H1 (cell line): ENCODE results near the gene AK8. TPM values are rescaled to one million over a fixed set of nuclear protein-coding genes. Genes with fewer than 3 reads are reported as not detected.

ENCODE experiments used
- BACH1 ChIP-seq: IDR thresholded peaks from 2 replicates; pipeline ENCODE4 v1.6.1; 2012; ENCODE audit warnings: low read length, improper control_type of control experiment
- BCL11A ChIP-seq, 2 experiments: IDR thresholded peaks; one replicate each; pipeline ENCODE4 v1.6.1; 2011; ENCODE audit warnings: low read depth in 2 of 2, low read length in 2 of 2, mild to moderate bottlenecking in 2 of 2
- EP300 ChIP-seq, 2 experiments: IDR thresholded peaks; 1 replicate in 1 of 2; 2 replicates in 1 of 2; pipeline ENCODE4 v1.6.1; 2011 to 2012; ENCODE audit warnings: low read depth in 2 of 2, low read length in 2 of 2, mild to moderate bottlenecking in 2 of 2, borderline replicate concordance in 1 of 2, inconsistent platforms in 1 of 2, moderate library complexity in 1 of 2
- HDAC6 ChIP-seq: IDR thresholded peaks from one replicate; pipeline ENCODE4 v1.7.1; 2012; ENCODE audit warnings: low read depth, mild to moderate bottlenecking, inconsistent platforms, low read length, moderate library complexity
- JUND ChIP-seq: IDR thresholded peaks from 2 replicates; pipeline ENCODE4 v1.6.1; 2011; ENCODE audit warnings: mild to moderate bottlenecking, improper control_type of control experiment, low read length
- RBBP5 ChIP-seq: IDR thresholded peaks from 2 replicates; pipeline ENCODE4 v1.7.1; 2012; ENCODE audit warnings: low read depth, mild to moderate bottlenecking, inconsistent platforms, low read length, moderate library complexity, borderline replicate concordance
- RFX5 ChIP-seq: IDR thresholded peaks from 2 replicates; pipeline ENCODE4 v1.6.1; 2011; ENCODE audit warnings: low read depth, low read length, improper control_type of control experiment, borderline replicate concordance
- TAF7 ChIP-seq: optimal IDR thresholded peaks from 2 replicates; pipeline ENCODE3; 2011; ENCODE audit warnings: low read depth, mild to moderate bottlenecking, inconsistent platforms, low read length, moderate library complexity, borderline replicate concordance
- YY1 ChIP-seq: IDR thresholded peaks from 2 replicates; pipeline ENCODE4 v1.6.1; 2011; ENCODE audit warnings: low read depth, mild to moderate bottlenecking, low read length
- polyA plus RNA-seq, 7 experiments: library from polyadenylated mRNA; depleted of rRNA in 3 of 7; stranded (reverse) in 5 of 7; unstranded in 2 of 7; fragments of >200 nt in 5 of 7; fragments of 200-250 nt in 2 of 7; gene quantifications; 1 replicate in 5 of 7; 2 replicates in 1 of 7; 4 replicates in 1 of 7; pipeline versions ENCODE4 v1.2.1 to v1.2.3, GENCODE V29; 2011 to 2013; ENCODE audit warnings: missing spikeins in 2 of 7, mixed read lengths in 2 of 7
- total RNA-seq: library from RNA; stranded (reverse); fragmentation: NEBNext Ultra II Directional; extraction: Animal tissue kit (Norgen Biotek cat#: 25700); gene quantifications from 2 replicates; pipeline ENCODE4 v1.2.1, GENCODE V29; 2021

AK8 gene
- total and polyA plus RNA-seq, 2 of the 8 experiments (the other 6 are each of a cell fraction or from before 2014, with no cell fraction given) = 0.35 to 0.48 TPM

GRCh38 chr9:132883349-132884294, 5.5 kb upstream of the AK8 start (continued):
- TF ChIP-seq RBBP5 (no peak), EP300 (IDR thresholded peaks at IDR 0.05; ENCODE audit: borderline replicate concordance in 1 of 2, low read depth in 2 of 2, low read length in 2 of 2) (no peak), YY1 (no peak), RFX5 (no peak), TAF7 (no peak), HDAC6 (no peak), BCL11A (IDR thresholded peaks at IDR 0.05; ENCODE audit: low read depth in 2 of 2, low read length in 2 of 2) (no peak), BACH1 (no peak), JUND (no peak)
